H9 (cell line): ENCODE measurements around the gene MYO1C. TPM values are rescaled to one million over a fixed set of nuclear protein-coding genes. Genes with fewer than 3 reads are reported as not detected.

Experiments used
- DNase-seq: peaks from one replicate; pipeline ENCODE4 v3.0.0-alpha.2; 2017
- H2AFZ ChIP-seq: one replicate; pipeline ENCODE4 v1.6.1; 2013; ENCODE audit warnings: mild to moderate bottlenecking, low read length, control low read depth, moderate library complexity
- H2AK5ac ChIP-seq: 2 replicates; pipeline ENCODE4 v1.6.1; 2013; ENCODE audit warnings: low read length, control low read depth, mixed read lengths; ENCODE audit not compliant: insufficient read length
- H2BK120ac ChIP-seq: one replicate; pipeline ENCODE4 v1.6.1; 2013; ENCODE audit warnings: low read depth, mild to moderate bottlenecking, low read length, control low read depth, inconsistent platforms; ENCODE audit not compliant: poor library complexity, severe bottlenecking
- H2BK12ac ChIP-seq: 2 replicates; pipeline ENCODE4 v1.6.1; 2013; ENCODE audit warnings: low read length, control low read depth, mixed read lengths, low read depth; ENCODE audit not compliant: insufficient read length
- H2BK15ac ChIP-seq: 2 replicates; pipeline ENCODE4 v1.6.1; 2013; ENCODE audit warnings: low read depth, low read length, control low read depth
- H2BK20ac ChIP-seq: one replicate; pipeline ENCODE4 v1.6.1; 2013; ENCODE audit warnings: low read depth, mild to moderate bottlenecking, low read length, control low read depth, inconsistent platforms; ENCODE audit not compliant: poor library complexity, severe bottlenecking
- H2BK5ac ChIP-seq: 2 replicates; pipeline ENCODE4 v1.6.1; 2013; ENCODE audit warnings: low read length, control low read depth, mixed read lengths; ENCODE audit not compliant: insufficient read length
- H3K14ac ChIP-seq: 2 replicates; pipeline ENCODE4 v1.6.1; 2013; ENCODE audit warnings: low read length, control low read depth; ENCODE audit not compliant: insufficient read depth
- H3K18ac ChIP-seq: 2 replicates; pipeline ENCODE4 v1.6.1; 2013; ENCODE audit warnings: low read depth, mild to moderate bottlenecking, mixed read lengths, low read length, control low read depth; ENCODE audit not compliant: insufficient read length
- H3K23ac ChIP-seq: 2 replicates; pipeline ENCODE4 v1.6.1; 2013; ENCODE audit warnings: low read length, control low read depth, mixed read lengths, low read depth; ENCODE audit not compliant: insufficient read length
- H3K23me2 ChIP-seq: 2 replicates; pipeline ENCODE4 v1.6.1; 2013; ENCODE audit warnings: low read depth, mild to moderate bottlenecking, mixed read lengths, low read length, control low read depth; ENCODE audit not compliant: insufficient read length, poor library complexity, severe bottlenecking
- H3K27ac ChIP-seq: 2 replicates; pipeline ENCODE4 v1.5.1; 2013; ENCODE audit warnings: low read length, control low read depth, mixed read lengths, low read depth; ENCODE audit not compliant: insufficient read length
- H3K27me3 ChIP-seq: 2 replicates; pipeline ENCODE4 v1.6.1; 2013; ENCODE audit warnings: low read length, control low read depth, inconsistent platforms; ENCODE audit not compliant: insufficient read depth
- H3K4ac ChIP-seq: 2 replicates; pipeline ENCODE4 v1.6.1; 2013; ENCODE audit warnings: low read depth, mild to moderate bottlenecking, control low read depth, inconsistent platforms, low read length, moderate library complexity
- H3K4me1 ChIP-seq: 2 replicates; pipeline ENCODE4 v1.6.1; 2013; ENCODE audit warnings: low read length, control low read depth, inconsistent platforms; ENCODE audit not compliant: insufficient read depth
- H3K4me2 ChIP-seq: 2 replicates; pipeline ENCODE4 v1.6.1; 2013; ENCODE audit warnings: low read length, control low read depth, mixed read lengths; ENCODE audit not compliant: insufficient read length, insufficient read depth
- H3K56ac ChIP-seq: 2 replicates; pipeline ENCODE4 v1.6.1; 2013; ENCODE audit warnings: low read depth, mild to moderate bottlenecking, mixed read lengths, low read length, control low read depth; ENCODE audit not compliant: insufficient read length
- H3K79me1 ChIP-seq: 2 replicates; pipeline ENCODE4 v1.6.1; 2013; ENCODE audit warnings: low read depth, mild to moderate bottlenecking, moderate library complexity, low read length, control low read depth, inconsistent platforms; ENCODE audit not compliant: insufficient read depth, poor library complexity, severe bottlenecking
- H3K79me2 ChIP-seq: 2 replicates; pipeline ENCODE4 v1.6.1; 2013; ENCODE audit warnings: low read length, control low read depth, inconsistent platforms; ENCODE audit not compliant: insufficient read depth
- H3K9ac ChIP-seq: 2 replicates; pipeline ENCODE4 v1.6.1; 2013; ENCODE audit warnings: low read length, control low read depth, mixed read lengths; ENCODE audit not compliant: insufficient read length; ENCODE audit errors: extremely low read depth
- H3K9me3 ChIP-seq: one replicate; pipeline ENCODE4 v1.6.1; 2013; ENCODE audit warnings: low read depth, low read length, inconsistent platforms; ENCODE audit not compliant: control insufficient read depth
- H3T11ph ChIP-seq: one replicate; pipeline ENCODE4 v1.6.1; 2013; ENCODE audit warnings: mild to moderate bottlenecking, low read length, control low read depth, inconsistent platforms
- H4K20me1 ChIP-seq: one replicate; pipeline ENCODE4 v1.6.1; 2013; ENCODE audit not compliant: control insufficient read depth, insufficient read length, insufficient read depth
- H4K5ac ChIP-seq: 2 replicates; pipeline ENCODE4 v1.6.1; 2013; ENCODE audit warnings: low read depth, mild to moderate bottlenecking, mixed read lengths, low read length, control low read depth; ENCODE audit not compliant: insufficient read length
- H4K8ac ChIP-seq: replicated peaks from 2 replicates; pipeline ENCODE4 v1.6.1; 2013; ENCODE audit warnings: low read length, control low read depth, mixed read lengths, low read depth; ENCODE audit not compliant: insufficient read length
- H4K91ac ChIP-seq: 2 replicates; pipeline ENCODE4 v1.6.1; 2013; ENCODE audit warnings: low read depth, mild to moderate bottlenecking, moderate library complexity, mixed read lengths, low read length, control low read depth; ENCODE audit not compliant: insufficient read length
- H3K27ac Mint-ChIP-seq, 3 experiments: 2 replicates in 2 of 3; 3 replicates in 1 of 3; pipeline ENCODE4 v1.8.0; 2020 to 2021; ENCODE audit warnings: mixed read lengths in 3 of 3, mild to moderate bottlenecking in 1 of 3, moderate library complexity in 1 of 3
- H3K27me3 Mint-ChIP-seq: 2 replicates; pipeline ENCODE4 v1.8.0; 2021; ENCODE audit warnings: low read depth, mild to moderate bottlenecking, moderate library complexity, mixed read lengths
- H3K36me3 Mint-ChIP-seq, 3 experiments: 2 replicates in 2 of 3; 3 replicates in 1 of 3; pipeline ENCODE4 v1.8.0; 2020 to 2021; ENCODE audit warnings: low read depth in 3 of 3, mixed read lengths in 3 of 3; ENCODE audit not compliant: insufficient read depth in 1 of 3
- H3K4me1 Mint-ChIP-seq, 2 experiments: 2 replicates each; pipeline ENCODE4 v1.8.0; 2020; ENCODE audit warnings: mixed read lengths in 2 of 2
- H3K4me3 Mint-ChIP-seq, 2 experiments: 2 replicates in 1 of 2; 3 replicates in 1 of 2; pipeline ENCODE4 v1.8.0; 2020 to 2021; ENCODE audit warnings: mild to moderate bottlenecking in 2 of 2, mixed read lengths in 2 of 2, moderate library complexity in 1 of 2
- H3K9me3 Mint-ChIP-seq, 2 experiments: 2 replicates in 1 of 2; 3 replicates in 1 of 2; pipeline ENCODE4 v1.8.0; 2020; ENCODE audit warnings: mild to moderate bottlenecking in 2 of 2, mixed read lengths in 2 of 2, moderate library complexity in 1 of 2
- WGBS: extraction: QIAGEN DNeasy Blood & Tissue Kit; methylation state at CpG from one replicate; pipeline ENCODE4 v1.1.7; 2013; ENCODE audit warnings: missing lambda C conversion rate, low lambda C conversion rate, mixed read lengths; ENCODE audit not compliant: insufficient read length; ENCODE audit errors: extremely low coverage; 5-methylcytosine and 5-hydroxymethylcytosine counted together
- total RNA-seq: library from RNA; stranded (reverse); gene quantifications from 2 replicates; pipeline ENCODE4 v1.2.1, GENCODE V29; 2021
- TF ChIP-seq, protein P1 (sequence below): fragments of 200-600 bp; sonication (generic); conservative IDR thresholded peaks from 3 replicates; pipeline ENCODE4 v1.8.0; 2021; ENCODE audit warnings: antibody characterized with exemption, mild to moderate bottlenecking

Gene MYO1C
- total RNA-seq, 1 experiment from 2014 or later = 86.5 TPM

DNA sequence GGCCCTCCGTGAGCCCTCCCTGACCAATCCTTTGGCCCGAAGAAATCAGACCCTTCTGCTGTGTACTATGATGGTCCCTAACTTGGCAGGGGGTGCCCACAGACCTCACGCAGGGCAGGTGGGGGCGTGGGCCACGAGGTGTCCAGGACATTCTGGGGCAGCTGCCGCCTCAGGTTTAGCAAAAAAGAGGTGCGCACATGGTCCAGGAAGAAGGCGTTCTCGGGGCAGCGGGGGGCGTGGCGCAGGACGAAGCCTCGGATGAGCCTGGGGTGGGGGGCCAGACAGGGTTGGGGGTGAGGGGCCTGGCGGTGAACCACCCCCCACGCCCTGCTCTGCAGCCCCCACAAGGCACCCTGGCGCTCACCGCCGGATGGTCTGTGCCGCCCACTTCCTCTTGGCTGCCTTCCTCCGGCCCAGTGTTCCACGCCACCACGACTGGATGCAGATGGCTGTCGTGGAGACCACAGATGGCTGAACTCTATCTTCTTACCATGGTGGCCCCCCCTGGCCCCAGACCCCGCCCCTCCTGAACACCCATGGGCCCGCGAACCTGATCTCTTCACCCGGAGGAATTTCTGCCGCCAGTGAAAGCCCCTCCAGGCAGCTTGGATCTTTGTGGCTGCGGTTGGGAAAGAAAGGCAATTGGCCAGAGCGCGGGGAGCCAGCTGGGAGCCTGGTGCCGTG lies 22.3 kb downstream of the MYO1C start:
- Histone ChIP-seq H3K4me2 (no peak overlapping the region), H3K27me3 (no peaks in the 10 kb centered on the region), H4K91ac (no peak overlapping the region), H2BK120ac (no peak overlapping the region), H3K18ac (no peak overlapping the region), H2AFZ (no peak overlapping the region), H2AK5ac (no peak overlapping the region), H3T11ph (no peak overlapping the region), H3K56ac (no peak overlapping the region), H3K79me2 (no peaks in the 10 kb centered on the region), H2BK20ac (no peak overlapping the region), H4K8ac (no peak overlapping the region), H3K23me2 (no peaks in the 10 kb centered on the region), H3K4me1 (no peaks in the 10 kb centered on the region), H2BK15ac (no peak overlapping the region), H2BK5ac (no peak overlapping the region), H3K4ac (no peak overlapping the region), H3K23ac (no peak overlapping the region), H4K20me1 (no peaks in the 10 kb centered on the region), H3K27ac (no peak overlapping the region), H2BK12ac (no peak overlapping the region), H3K79me1 (no peaks in the 10 kb centered on the region), H3K14ac (no peak overlapping the region), H3K9ac (no peak overlapping the region), H4K5ac (no peak overlapping the region), H3K9me3 (no peaks in the 10 kb centered on the region)
- H3K36me3 Mint-ChIP-seq = peaks cover 10 to 65% (median 23%) of the 10 kb centered on the region in 3 experiments; a peak in 6 of 7 replicates
- no peaks in the 10 kb centered on the region for H3K27me3 Mint-ChIP-seq
- peaks cover 0 to 23% of the 10 kb centered on the region in 2 experiments; a peak in 2 of 4 replicates for H3K4me1 Mint-ChIP-seq
- no peaks in the 10 kb centered on the region for H3K9me3 Mint-ChIP-seq
- no peak for DNase-seq
- TF ChIP-seq, protein P1, sequence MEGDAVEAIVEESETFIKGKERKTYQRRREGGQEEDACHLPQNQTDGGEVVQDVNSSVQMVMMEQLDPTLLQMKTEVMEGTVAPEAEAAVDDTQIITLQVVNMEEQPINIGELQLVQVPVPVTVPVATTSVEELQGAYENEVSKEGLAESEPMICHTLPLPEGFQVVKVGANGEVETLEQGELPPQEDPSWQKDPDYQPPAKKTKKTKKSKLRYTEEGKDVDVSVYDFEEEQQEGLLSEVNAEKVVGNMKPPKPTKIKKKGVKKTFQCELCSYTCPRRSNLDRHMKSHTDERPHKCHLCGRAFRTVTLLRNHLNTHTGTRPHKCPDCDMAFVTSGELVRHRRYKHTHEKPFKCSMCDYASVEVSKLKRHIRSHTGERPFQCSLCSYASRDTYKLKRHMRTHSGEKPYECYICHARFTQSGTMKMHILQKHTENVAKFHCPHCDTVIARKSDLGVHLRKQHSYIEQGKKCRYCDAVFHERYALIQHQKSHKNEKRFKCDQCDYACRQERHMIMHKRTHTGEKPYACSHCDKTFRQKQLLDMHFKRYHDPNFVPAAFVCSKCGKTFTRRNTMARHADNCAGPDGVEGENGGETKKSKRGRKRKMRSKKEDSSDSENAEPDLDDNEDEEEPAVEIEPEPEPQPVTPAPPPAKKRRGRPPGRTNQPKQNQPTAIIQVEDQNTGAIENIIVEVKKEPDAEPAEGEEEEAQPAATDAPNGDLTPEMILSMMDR = no peak
- no CpG with 5 or more reads among the region's 33 CpGs for WGBS
- H3K27ac Mint-ChIP-seq = no peak overlapping the region; a peak in 1 of 7 replicates
- no peak overlapping the region for H3K4me3 Mint-ChIP-seq
